ENCODE results near the gene ESRRA. TPM values are rescaled to one million over a fixed set of nuclear protein-coding genes. Genes with fewer than 3 reads are reported as not detected.
"Not testable (repeated sequence)": the region's sequence is repeated elsewhere in the genome, so short reads cannot be mapped to it uniquely, and the experiment has no call there.

ESRRA gene
- total RNA-seq, 1 donor from 2014 or later, result 34.7 TPM

GRCh38 chr11:64304316-64305072, 830 bp upstream of the ESRRA start:
- no peaks in the 10 kb centered on the region for H3K36me3 Mint-ChIP-seq (ENCODE audit: low read depth)
- DNase-seq (ENCODE audit: low read depth, low spot score), result peak; percentile 98
- H3K27ac Mint-ChIP-seq (ENCODE audit: unreplicated experiment), result peak overlapping the region; percentile 94
- H3K9me3 Mint-ChIP-seq, result no peaks in the 10 kb centered on the region
- peak; percentile 93 for TF ChIP-seq CTCF (conservative IDR thresholded peaks at IDR 0.05)
- H3K27me3 Mint-ChIP-seq (ENCODE audit: low read depth), result peaks cover 45% of the 10 kb centered on the region
- H3K4me3 Mint-ChIP-seq, result peak overlapping the region; percentile 90
- H3K4me1 Mint-ChIP-seq, result peaks cover 29% of the 10 kb centered on the region

GRCh38 chr11:64305691-64306562, 603 bp downstream of the ESRRA start:
- Mint-ChIP-seq H3K27me3 (ENCODE audit: low read depth) (peaks cover 31% of the 10 kb centered on the region), H3K27ac (ENCODE audit: unreplicated experiment) (peak overlapping the region; percentile 96), H3K4me3 (peak overlapping the region; percentile 98), H3K36me3 (ENCODE audit: low read depth) (no peaks in the 10 kb centered on the region), H3K4me1 (peaks cover 25% of the 10 kb centered on the region), H3K9me3 (no peaks in the 10 kb centered on the region)
- TF ChIP-seq CTCF (conservative IDR thresholded peaks at IDR 0.05), result peak; percentile 55
- peak; percentile 60 for DNase-seq (ENCODE audit: low read depth, low spot score)

DNA sequence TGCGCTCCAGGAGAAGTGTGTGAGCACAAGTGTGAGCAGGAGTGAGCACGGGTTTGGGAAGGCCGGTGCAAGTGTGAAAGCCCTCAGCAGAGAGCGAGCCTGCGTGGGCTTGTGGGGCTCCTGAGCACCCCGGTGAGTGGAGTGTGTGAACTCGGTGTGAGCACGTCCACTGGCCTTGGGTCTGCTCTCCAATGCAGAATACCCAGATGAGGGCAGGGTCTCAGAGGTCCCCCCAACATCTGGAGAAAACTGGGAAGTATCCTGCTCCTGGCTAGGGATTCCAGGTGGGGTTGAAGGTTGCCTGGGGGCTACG, 1.2 kb downstream of the ESRRA start:
- Mint-ChIP-seq H3K36me3 (ENCODE audit: low read depth) (no peaks in the 10 kb centered on the region), H3K4me3 (peak overlapping the region; percentile 98), H3K27me3 (ENCODE audit: low read depth) (peaks cover 25% of the 10 kb centered on the region), H3K4me1 (peaks cover 26% of the 10 kb centered on the region), H3K27ac (ENCODE audit: unreplicated experiment) (peak overlapping the region; percentile 96), H3K9me3 (no peaks in the 10 kb centered on the region)
- TF ChIP-seq CTCF (conservative IDR thresholded peaks at IDR 0.05), result no peak
- DNase-seq (ENCODE audit: low read depth, low spot score), result no peak

DNA sequence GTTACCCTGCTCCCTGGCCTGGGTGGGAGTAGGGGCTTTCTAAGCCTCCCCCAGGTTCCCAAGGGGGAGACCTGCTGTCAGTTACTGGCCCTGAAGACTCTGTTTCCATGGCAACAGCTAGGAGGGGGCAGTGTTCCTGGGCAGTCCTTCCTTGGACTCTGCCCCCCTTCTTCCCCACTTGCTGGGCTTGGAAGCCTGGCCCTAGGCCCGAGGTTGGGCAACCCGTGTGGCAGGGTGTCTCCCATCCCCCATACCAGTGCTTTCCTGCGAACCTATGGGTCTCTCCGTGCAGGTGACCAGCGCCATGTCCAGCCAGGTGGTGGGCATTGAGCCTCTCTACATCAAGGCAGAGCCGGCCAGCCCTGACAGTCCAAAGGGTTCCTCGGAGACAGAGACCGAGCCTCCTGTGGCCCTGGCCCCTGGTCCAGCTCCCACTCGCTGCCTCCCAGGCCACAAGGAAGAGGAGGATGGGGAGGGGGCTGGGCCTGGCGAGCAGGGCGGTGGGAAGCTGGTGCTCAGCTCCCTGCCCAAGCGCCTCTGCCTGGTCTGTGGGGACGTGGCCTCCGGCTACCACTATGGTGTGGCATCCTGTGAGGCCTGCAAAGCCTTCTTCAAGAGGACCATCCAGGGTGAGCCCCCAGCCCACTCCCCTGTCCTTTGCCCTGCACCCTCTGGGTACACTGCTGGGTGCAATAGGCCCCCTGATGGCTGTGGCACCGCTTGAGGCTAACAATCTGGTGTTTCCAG, 1.7 kb downstream of the ESRRA start:
- Mint-ChIP-seq H3K27ac (ENCODE audit: unreplicated experiment) (no peak overlapping the region), H3K27me3 (ENCODE audit: low read depth) (peaks cover 19% of the 10 kb centered on the region)

GRCh38 chr11:64307795-64308194, 2.5 kb downstream of the ESRRA start:
- Mint-ChIP-seq H3K4me3 (peak overlapping the region; percentile 32), H3K27me3 (ENCODE audit: low read depth) (peaks cover 14% of the 10 kb centered on the region), H3K4me1 (peaks cover 26% of the 10 kb centered on the region)
- not testable (repeated sequence) for H3K27ac Mint-ChIP-seq (ENCODE audit: unreplicated experiment); DNase-seq (ENCODE audit: low read depth, low spot score); H3K9me3 Mint-ChIP-seq; H3K36me3 Mint-ChIP-seq (ENCODE audit: low read depth)

More for the DNA sequence above, 1.7 kb downstream of the ESRRA start:
- TF ChIP-seq CTCF (conservative IDR thresholded peaks at IDR 0.05), result no peak
- Mint-ChIP-seq H3K4me3 (peak overlapping the region; percentile 98), H3K9me3 (no peaks in the 10 kb centered on the region), H3K4me1 (peaks cover 26% of the 10 kb centered on the region), H3K36me3 (ENCODE audit: low read depth) (no peaks in the 10 kb centered on the region)
- DNase-seq (ENCODE audit: low read depth, low spot score), result no peak
